Testis (tissue), 2 donors: Measurements from ENCODE around the gene NFIA.

Source experiments
- POLR2A ChIP-seq: fragments of 450-650 bp; IDR thresholded peaks from one replicate; pipeline ENCODE4 v1.6.1; 2017; ENCODE audit warnings: antibody characterized with exemption, mild to moderate bottlenecking, moderate library complexity
- TF ChIP-seq, protein P1 (sequence below), 3 experiments: fragments of 450-650 bp in 2 of 3; fragments of 200-600 bp in 1 of 3; sonication (generic) in 1 of 3; IDR thresholded peaks; one replicate each; pipeline ENCODE4 v1.5.1; 2016 to 2019; ENCODE audit warnings: antibody characterized with exemption in 3 of 3, mild to moderate bottlenecking in 2 of 3, moderate library complexity in 1 of 3

DNA sequence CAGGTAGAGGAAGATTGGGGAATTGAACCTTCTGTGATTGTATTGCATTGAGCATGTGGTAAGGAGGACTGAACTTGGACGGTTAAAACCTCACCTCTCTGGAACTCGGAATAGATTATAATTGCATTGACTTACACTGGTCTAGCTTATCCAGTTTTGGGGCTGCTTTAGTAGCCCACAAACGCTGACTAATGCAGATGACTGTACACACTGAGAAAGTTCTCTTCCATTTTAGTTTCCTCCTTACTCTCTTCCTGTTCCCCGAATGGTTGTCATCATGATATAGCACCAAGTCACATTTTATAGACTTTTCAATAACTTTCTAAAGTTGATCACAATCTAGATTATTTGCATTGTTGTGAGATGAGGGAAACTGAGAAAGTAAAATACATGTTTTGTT is 78.2 kb downstream of the NFIA start:
- TF ChIP-seq, protein P1, sequence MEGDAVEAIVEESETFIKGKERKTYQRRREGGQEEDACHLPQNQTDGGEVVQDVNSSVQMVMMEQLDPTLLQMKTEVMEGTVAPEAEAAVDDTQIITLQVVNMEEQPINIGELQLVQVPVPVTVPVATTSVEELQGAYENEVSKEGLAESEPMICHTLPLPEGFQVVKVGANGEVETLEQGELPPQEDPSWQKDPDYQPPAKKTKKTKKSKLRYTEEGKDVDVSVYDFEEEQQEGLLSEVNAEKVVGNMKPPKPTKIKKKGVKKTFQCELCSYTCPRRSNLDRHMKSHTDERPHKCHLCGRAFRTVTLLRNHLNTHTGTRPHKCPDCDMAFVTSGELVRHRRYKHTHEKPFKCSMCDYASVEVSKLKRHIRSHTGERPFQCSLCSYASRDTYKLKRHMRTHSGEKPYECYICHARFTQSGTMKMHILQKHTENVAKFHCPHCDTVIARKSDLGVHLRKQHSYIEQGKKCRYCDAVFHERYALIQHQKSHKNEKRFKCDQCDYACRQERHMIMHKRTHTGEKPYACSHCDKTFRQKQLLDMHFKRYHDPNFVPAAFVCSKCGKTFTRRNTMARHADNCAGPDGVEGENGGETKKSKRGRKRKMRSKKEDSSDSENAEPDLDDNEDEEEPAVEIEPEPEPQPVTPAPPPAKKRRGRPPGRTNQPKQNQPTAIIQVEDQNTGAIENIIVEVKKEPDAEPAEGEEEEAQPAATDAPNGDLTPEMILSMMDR (IDR thresholded peaks at IDR 0.05), result no peak
- TF ChIP-seq POLR2A, result no peak
